HL-60 (cell line): Measurements from ENCODE around the gene NRL.

Source experiments
- DNase-seq, 2 experiments: peaks; one replicate each; pipeline ENCODE4 v3.0.0-alpha.2; 2010 to 2020; ENCODE audit warnings: low read depth in 1 of 2, low spot score in 1 of 2
- H3K27ac ChIP-seq: fragments of 250-450 bp; sonication (Bioruptor Pico); replicated peaks from 2 replicates; pipeline ENCODE4 v1.5.1; 2020; ENCODE audit warnings: mild to moderate bottlenecking, moderate library complexity
- H3K27me3 ChIP-seq: fragments of 250-450 bp; sonication (Bioruptor Pico); 2 replicates; pipeline ENCODE4 v1.5.1; 2021; ENCODE audit warnings: mild to moderate bottlenecking, moderate library complexity; ENCODE audit not compliant: insufficient read depth, poor library complexity, severe bottlenecking
- H3K4me3 ChIP-seq: replicated peaks from 2 replicates; pipeline ENCODE4 v1.5.1; 2011; ENCODE audit warnings: mild to moderate bottlenecking, control low read depth, low read length; ENCODE audit not compliant: insufficient read depth
- CTCF ChIP-seq: IDR thresholded peaks from one replicate; pipeline ENCODE4 v1.5.1; 2011; ENCODE audit warnings: low read length, control low read depth, inconsistent platforms; ENCODE audit not compliant: insufficient read depth
- GABPA ChIP-seq: IDR thresholded peaks from 2 replicates; pipeline ENCODE4 v1.6.1; 2012; ENCODE audit warnings: low read depth
- POLR2AphosphoS5 ChIP-seq: IDR thresholded peaks from 2 replicates; pipeline ENCODE4 v1.6.1; 2012; ENCODE audit warnings: low read depth
- REST ChIP-seq: IDR thresholded peaks from 2 replicates; pipeline ENCODE4 v1.6.1; 2012; ENCODE audit warnings: low read depth; ENCODE audit not compliant: insufficient replicate concordance
- SPI1 ChIP-seq: IDR thresholded peaks from 2 replicates; pipeline ENCODE4 v1.6.1; 2012; ENCODE audit warnings: low read depth, mild to moderate bottlenecking, borderline replicate concordance

Gene NRL

GRCh38 chr14:24072881-24073877, 41.6 kb downstream of the NRL start:
- no peak overlapping the region for H3K27ac ChIP-seq
- DNase-seq = no peak
- TF ChIP-seq REST (no peak), SPI1 (no peak), POLR2AphosphoS5 (no peak), GABPA (no peak)
- H3K27me3 ChIP-seq = no peaks in the 10 kb centered on the region
- no peak overlapping the region for H3K4me3 ChIP-seq

GRCh38 chr14:24072436-24072835, 42.3 kb downstream of the NRL start:
- TF ChIP-seq SPI1 = no peak
- no peak for TF ChIP-seq REST
- no peak for TF ChIP-seq GABPA
- TF ChIP-seq CTCF = no peak
- no peak for TF ChIP-seq POLR2AphosphoS5
- DNase-seq = no peak
- H3K27me3 ChIP-seq = no peaks in the 10 kb centered on the region
- H3K27ac ChIP-seq = no peak overlapping the region
- no peak overlapping the region for H3K4me3 ChIP-seq

GRCh38 chr14:24071836-24072430, 42.8 kb downstream of the NRL start:
- no peak overlapping the region for H3K4me3 ChIP-seq
- DNase-seq = no peak
- no peak for TF ChIP-seq GABPA
- no peak for TF ChIP-seq REST
- no peak for TF ChIP-seq CTCF
- no peak for TF ChIP-seq POLR2AphosphoS5
- TF ChIP-seq SPI1 = no peak
- no peak overlapping the region for H3K27ac ChIP-seq
- H3K27me3 ChIP-seq = no peaks in the 10 kb centered on the region
